Activated CD8-positive, alpha-beta memory T cell treated with anti-CD3 and anti-CD28 coated beads for 24 hours (primary cell): ENCODE results near the gene CENPP.

Experiments
- DNase-seq: peaks from one replicate; pipeline ENCODE4 v3.0.0-alpha.2; 2020

Gene CENPP

GRCh38 chr9:92644278-92644677, 318.5 kb downstream of the CENPP start:
- DNase-seq = no peak

DNA sequence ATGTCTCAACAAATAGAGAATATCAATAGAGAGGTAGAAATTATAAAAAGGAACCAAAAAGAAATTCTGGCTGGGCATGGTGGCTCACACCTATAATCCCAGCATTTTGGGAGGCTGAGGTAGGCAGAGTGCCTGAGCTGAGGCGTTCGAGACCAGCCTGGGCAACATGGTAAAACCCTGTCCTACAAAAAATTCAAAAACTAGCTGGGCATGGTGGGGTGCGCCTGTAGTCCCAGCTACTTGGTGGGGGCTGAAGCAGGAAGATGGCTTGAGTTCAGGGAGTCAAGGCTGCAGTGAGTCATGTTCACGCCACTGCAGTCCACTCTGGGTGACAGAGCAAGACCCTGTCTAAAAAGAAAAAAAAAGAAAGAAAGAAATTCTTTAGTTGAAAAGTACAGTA, 319.3 kb downstream of the CENPP start:
- no peak for DNase-seq

DNA sequence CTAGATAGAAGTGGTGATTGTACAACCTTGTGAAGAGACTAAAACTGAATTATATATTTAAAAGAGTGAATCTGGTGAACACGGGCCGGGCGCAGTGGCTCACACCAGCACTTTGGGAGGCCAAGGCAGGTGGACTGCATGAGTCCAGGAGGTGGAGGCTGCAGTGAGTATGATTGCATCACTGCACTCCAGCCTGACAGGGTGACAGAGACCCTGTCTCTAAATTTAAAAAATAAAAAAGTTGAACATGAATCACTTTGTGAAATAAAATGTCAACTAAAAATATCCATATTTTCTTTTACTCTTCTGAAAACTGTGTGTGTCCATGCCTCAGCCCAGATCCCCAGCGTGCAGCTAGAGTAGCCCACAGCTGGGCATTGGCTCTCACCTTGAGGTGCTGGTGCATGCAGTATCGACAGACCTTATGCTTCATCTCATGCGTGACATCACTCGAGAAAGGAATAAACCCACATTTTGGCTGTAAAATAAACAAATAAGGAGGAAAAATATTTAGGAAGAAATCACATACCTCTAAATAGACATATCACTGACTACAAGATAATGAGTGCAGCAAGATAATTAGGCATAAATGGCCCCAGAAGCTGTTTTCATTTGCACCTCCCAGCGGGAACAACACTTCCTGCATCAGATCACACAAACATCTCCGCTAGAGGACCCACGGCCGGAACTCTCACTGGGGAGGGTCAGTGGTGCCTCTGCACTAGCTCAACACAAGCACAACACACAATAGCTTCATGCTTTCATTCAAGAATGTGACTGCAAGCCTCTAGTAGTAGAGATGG, 322.1 kb downstream of the CENPP start:
- DNase-seq = no peak

DNA sequence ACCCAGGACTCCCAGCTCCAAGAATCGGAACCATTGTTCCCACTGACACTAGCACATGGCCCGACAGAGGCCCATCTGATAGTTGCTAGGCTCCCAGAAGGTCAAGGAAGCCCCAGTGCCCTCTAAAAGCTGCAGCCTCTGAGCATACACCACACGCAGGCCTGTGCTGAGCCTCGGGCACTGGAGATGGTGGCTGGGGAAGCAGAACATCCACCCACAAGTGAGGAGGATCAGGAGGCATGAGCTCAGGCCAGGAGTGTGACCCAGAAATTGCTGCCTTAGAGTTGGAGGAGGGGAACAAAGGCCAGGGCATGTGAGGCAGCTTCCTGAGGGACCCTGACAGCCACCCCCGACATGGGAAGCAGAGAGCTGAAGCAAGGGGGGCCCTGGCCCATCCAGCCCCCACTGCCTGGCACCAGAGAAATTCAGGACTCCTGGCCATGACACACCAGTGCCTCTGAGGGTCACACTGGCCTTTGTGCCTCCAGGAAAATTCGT, 322.8 kb downstream of the CENPP start:
- DNase-seq = no peak

DNA sequence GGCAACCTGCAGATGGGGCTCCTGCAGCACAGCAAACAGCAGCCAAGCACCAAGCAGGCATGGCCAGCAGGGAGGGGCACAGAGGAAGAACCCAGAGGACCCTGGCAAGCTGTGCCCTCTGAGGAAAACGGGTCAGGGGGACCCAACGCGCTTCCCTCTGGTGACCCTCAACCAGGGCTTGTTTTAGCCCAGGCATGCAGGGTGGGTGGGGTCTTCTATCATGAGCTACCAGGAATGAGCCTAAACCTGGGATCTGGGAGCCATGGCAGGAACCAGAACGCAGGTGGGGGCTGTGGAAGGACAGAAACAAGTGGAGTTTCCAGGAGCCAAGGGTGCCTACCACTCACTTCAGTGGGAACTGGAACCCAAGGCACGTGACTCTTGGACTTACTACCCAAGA, 323.3 kb downstream of the CENPP start:
- DNase-seq = no peak

- no peak for DNase-seq
Measured at GRCh38 chr9:92650296-92650695, 324.5 kb downstream of the CENPP start.

- no peak for DNase-seq
Measured at GRCh38 chr9:92650839-92651621, 325.3 kb downstream of the CENPP start.

DNA sequence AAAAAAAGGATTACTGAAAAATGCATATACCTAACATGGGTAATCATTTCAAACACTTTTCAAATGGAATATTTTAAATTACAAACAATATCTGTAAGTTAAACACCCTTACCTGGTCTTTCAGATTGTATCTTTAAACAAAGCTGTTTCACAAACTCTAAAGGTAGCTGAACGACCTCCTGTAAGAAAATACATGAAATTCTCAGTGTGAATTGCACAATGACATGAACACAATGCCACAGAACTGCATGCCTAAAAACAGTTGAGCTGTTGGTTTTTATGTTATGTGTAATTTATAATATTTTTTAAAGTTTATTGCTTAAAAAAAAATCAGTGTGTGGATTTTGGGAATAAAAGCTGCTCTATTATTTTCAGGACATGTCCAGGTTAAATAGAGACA, 326.7 kb downstream of the CENPP start:
- no peak for DNase-seq

DNA sequence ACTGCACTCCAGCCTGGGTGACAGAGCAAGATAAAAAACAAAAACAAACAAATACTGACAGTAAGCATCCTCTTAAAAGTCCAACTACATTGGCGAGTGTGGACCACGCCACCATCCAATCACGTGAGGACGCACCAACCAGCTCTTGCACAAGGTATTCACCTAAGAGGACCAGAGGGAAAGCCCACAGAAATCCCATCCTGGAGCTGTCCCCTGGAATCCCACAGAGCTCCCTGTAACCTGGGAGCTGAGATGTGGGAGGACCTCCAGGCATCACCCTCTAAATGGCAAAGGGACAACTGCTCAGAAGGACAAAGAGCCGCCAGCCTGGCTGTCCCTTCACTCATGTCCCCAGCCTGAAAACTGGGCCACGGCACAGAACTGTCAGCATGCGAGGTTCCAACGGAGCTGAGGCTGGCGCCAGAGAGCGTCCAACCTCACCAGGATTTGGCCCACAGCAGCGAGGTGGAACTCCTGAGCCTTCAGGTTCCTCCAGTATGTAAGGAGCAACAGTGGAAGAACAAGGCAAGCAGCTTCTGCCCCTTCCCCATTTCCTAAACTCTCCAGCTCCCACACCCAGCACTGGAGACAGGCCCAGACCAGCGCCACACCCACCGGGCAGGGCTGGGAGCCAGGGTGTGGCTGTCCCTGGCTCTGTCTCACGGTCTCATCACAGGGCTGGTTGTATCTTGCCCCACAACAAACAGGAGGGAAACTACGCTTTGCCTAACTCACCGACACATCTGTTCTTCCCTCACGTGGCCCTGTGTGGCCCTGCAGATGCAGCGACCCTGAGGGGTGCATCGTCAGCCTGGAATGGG, 328.9 kb downstream of the CENPP start:
- DNase-seq = no peak

DNA sequence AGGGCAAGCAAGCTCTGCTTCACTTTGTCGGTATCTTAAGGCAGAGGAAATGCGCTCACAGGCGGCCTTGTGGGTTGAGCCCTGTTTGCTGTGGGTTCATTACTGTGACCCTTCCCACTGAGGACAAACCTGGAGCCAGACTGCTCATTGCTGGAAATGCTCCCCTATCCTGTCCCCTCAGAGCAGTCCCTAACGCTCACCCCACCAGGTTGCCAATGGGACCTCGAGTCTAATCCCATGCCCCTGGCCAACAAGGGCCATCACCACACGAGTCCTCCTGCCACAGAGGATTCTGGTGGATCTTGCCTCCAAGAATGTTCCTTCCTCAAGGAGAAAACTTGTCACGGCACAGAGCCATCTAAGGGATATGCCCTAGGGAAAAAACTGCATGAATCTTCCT, 329.6 kb downstream of the CENPP start:
- no peak for DNase-seq

DNA sequence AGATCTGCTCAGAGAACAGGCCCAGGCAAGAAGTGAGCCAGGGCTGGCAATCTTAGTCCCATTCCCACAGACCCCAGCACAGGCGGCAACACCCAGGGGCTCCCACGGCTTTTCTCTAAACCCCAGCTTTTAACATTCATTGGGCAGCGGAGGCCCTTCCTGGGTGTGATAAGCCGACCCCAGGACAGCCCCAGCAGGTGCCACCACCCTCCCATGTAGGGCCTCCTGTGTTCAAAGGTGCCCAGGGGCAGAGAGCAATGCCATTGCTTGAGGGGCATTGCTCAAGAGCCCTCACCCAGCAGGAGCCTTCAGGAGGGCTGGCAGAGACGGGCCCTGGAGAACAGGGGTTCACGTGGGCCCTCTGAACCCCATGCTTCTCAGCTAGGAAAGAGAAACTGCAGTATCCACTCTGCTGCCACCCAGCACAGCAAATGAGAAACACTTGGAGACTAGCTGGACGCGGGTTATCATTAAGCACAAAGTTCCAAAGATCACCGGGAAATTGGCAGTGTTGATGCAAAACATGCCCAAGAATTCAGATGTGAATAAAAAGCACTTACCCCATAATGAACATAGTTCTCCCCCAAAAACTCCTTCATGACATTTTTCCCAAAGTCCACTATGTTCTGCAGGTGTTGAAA, 330.3 kb downstream of the CENPP start:
- no peak for DNase-seq

DNA sequence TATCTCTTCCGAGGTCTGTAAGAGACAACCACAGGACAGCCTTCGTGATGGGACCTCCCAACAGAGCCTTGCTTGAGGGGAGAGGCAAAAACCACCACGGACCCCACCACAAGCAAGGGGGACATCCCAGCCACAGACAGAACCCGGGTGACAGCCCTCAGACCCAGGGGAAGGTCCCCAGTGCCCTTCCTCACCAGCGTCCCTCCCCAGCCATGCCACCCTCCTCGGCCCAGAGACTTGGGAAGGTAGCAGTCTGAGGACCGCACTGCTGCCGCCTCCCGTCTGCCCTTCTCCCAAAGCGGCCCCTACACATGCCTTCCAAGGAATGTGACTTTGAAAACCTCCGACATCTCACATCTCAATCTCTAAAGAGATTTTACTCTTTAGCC, 330.8 kb downstream of the CENPP start:
- no peak for DNase-seq

- DNase-seq = no peak
Measured at GRCh38 chr9:92657296-92658094, 331.7 kb downstream of the CENPP start.

DNA sequence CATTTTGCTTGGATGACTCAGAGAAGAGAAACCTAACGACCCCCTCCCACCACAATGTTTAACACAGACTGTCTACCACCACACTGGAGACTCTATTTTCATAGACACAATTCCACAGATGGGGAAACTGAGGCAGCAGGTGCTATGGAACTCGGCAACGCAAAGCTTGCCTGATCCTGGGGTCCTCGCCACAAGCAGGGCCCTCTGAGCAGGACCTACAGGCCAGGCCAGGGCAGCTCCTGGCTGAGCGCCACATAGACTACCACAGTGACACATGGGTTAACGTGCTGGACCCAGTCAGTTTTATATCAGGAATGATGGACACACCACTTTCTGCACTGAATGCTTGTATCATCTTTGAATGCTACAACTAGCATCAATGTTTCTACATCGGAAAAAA, 332.4 kb downstream of the CENPP start:
- no peak for DNase-seq

DNA sequence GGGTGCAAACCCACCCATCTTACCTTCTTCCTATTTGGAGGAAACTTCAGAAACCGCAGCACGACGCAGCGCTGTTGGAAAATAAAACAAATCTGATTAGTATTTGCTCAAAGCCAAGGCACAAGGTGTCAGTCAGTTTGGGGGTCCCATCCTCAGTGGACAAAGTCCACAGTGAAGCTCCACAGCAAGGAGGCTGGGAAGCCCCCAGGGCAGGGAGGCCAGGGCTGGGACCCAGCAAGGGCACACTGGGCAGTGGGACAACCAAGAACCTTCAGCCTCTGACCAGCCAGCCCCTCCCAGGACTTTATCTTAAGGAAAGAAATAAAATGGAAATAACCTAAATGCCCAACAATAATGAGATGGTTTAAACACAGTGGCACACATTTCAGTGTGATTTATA, 332.9 kb downstream of the CENPP start:
- DNase-seq = no peak

GRCh38 chr9:92659601-92660000, 333.8 kb downstream of the CENPP start:
- DNase-seq = no peak

DNA sequence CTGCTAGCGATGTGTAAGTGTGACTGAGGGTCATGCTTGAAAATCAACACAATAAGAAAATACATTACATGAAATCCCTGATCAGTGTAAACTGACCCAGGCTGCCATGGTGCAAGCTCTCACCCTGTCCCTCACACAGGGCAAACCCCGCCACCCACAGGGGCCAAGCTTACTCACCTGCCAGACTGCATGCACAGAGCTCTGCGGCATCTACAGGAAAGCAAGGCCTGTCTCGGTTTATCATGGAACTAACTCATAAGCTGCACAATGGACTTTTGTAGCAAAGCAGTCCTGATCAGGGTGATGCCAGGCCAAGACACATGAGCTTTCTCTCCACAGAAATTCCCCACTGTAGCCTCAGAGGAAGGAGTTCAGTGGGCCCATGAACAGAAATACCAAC, 334.5 kb downstream of the CENPP start:
- DNase-seq = no peak

DNA sequence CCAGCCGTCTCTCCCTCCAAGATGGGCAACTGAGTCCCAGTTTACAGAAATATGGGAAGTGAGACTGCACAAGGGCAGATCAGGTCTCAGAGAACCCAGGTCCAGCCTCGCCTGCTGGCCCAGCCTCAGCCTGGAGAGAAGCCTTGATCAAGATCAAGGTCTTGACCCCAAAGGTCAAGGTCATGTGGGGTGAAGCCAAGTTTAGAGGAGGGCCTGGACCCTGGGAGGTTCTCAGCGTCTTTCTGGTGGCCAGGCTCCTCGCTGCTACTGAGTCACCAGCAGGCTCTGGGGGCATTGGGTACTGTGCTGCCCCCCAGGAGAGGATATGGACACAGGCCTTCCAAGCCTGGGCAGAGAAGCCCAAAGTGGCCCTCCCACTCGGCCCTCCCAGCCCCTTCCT, 335.4 kb downstream of the CENPP start:
- DNase-seq = no peak

GRCh38 chr9:92661743-92662142, 336.0 kb downstream of the CENPP start:
- DNase-seq = no peak

GRCh38 chr9:92663126-92663525, 337.4 kb downstream of the CENPP start:
- DNase-seq = no peak

GRCh38 chr9:92663951-92664350, 338.2 kb downstream of the CENPP start:
- DNase-seq = no peak
